Measurements from ENCODE around the gene PTPRF.
"Not testable (repeated sequence)": the region's sequence is repeated elsewhere in the genome, so short reads cannot be mapped to it uniquely, and the experiment has no call there.

The PTPRF gene

GRCh38 chr1:43493661-43494450, 36.8 kb upstream of the PTPRF start:
- no peak overlapping the region for H3K4me3 ChIP-seq (ENCODE audit: control insufficient read depth in 1 of 7, extremely low read depth in 1 of 7, insufficient read depth in 4 of 7, low read depth in 2 of 7, low read length in 6 of 7)
- no peak for DNase-seq
- CTCF ChIA-PET = no interaction called here
- no peaks in the 10 kb centered on the region for H3K4me1 ChIP-seq (ENCODE audit: control extremely low read depth in 1 of 4, control insufficient read depth in 4 of 4, insufficient read depth in 4 of 4, low read length in 3 of 4)
- H3K27me3 ChIP-seq (replicated peaks in 2 of 5; ENCODE audit: control insufficient read depth in 4 of 5, insufficient read depth in 5 of 5, low read length in 4 of 5) = peaks cover 0 to 6% (median 0%) of the 10 kb centered on the region in 5 experiments
- H3K27ac ChIP-seq (ENCODE audit: insufficient read depth in 1 of 2, low read depth in 1 of 2, low read length in 2 of 2, poor library complexity in 1 of 2, severe bottlenecking in 2 of 2) = no peak overlapping the region
- peaks cover 0 to 18% (median 0%) of the 10 kb centered on the region in 5 experiments for H3K9me3 ChIP-seq (ENCODE audit: control extremely low read depth in 1 of 5, control insufficient read depth in 4 of 5, insufficient read depth in 2 of 5, low read depth in 1 of 5, low read length in 4 of 5)
- H3K36me3 ChIP-seq (ENCODE audit: control insufficient read depth in 4 of 4, insufficient read depth in 4 of 4, low read length in 3 of 4) = no peaks in the 10 kb centered on the region
- 88% methylated on average over 8 of the region's 11 CpGs for WGBS (ENCODE audit: insufficient coverage)
- POLR2A ChIA-PET = no interaction called here

GRCh38 chr1:43495204-43495603, 35.5 kb upstream of the PTPRF start:
- no peak overlapping the region for H3K4me3 ChIP-seq (ENCODE audit: control insufficient read depth in 1 of 7, extremely low read depth in 1 of 7, insufficient read depth in 4 of 7, low read depth in 2 of 7, low read length in 6 of 7)
- H3K4me1 ChIP-seq (ENCODE audit: control extremely low read depth in 1 of 4, control insufficient read depth in 4 of 4, insufficient read depth in 4 of 4, low read length in 3 of 4) = no peaks in the 10 kb centered on the region
- no peak overlapping the region for H3K27ac ChIP-seq (ENCODE audit: insufficient read depth in 1 of 2, low read depth in 1 of 2, low read length in 2 of 2, poor library complexity in 1 of 2, severe bottlenecking in 2 of 2)
- DNase-seq = no peak
- 94% methylated on average over 5 of the region's 7 CpGs for WGBS (ENCODE audit: insufficient coverage)
- ChIA-PET CTCF (no interaction called here), POLR2A (no interaction called here)
- H3K9me3 ChIP-seq (ENCODE audit: control extremely low read depth in 1 of 5, control insufficient read depth in 4 of 5, insufficient read depth in 2 of 5, low read depth in 1 of 5, low read length in 4 of 5) = peaks cover 0 to 11% (median 0%) of the 10 kb centered on the region in 5 experiments
- no peaks in the 10 kb centered on the region for H3K36me3 ChIP-seq (ENCODE audit: control insufficient read depth in 4 of 4, insufficient read depth in 4 of 4, low read length in 3 of 4)
- peaks cover 0 to 6% (median 0%) of the 10 kb centered on the region in 5 experiments for H3K27me3 ChIP-seq (replicated peaks in 2 of 5; ENCODE audit: control insufficient read depth in 4 of 5, insufficient read depth in 5 of 5, low read length in 4 of 5)

GRCh38 chr1:43499898-43500297, 30.8 kb upstream of the PTPRF start:
- H3K27me3 ChIP-seq (replicated peaks in 2 of 5; ENCODE audit: control insufficient read depth in 4 of 5, insufficient read depth in 5 of 5, low read length in 4 of 5) = peaks cover 0 to 4% (median 0%) of the 10 kb centered on the region in 5 experiments
- no peaks in the 10 kb centered on the region for H3K9me3 ChIP-seq (ENCODE audit: control extremely low read depth in 1 of 5, control insufficient read depth in 4 of 5, insufficient read depth in 2 of 5, low read depth in 1 of 5, low read length in 4 of 5)
- no peaks in the 10 kb centered on the region for H3K36me3 ChIP-seq (ENCODE audit: control insufficient read depth in 4 of 4, insufficient read depth in 4 of 4, low read length in 3 of 4)
- no peaks in the 10 kb centered on the region for H3K4me1 ChIP-seq (ENCODE audit: control extremely low read depth in 1 of 4, control insufficient read depth in 4 of 4, insufficient read depth in 4 of 4, low read length in 3 of 4)
- DNase-seq = no peak
- no peak overlapping the region for H3K27ac ChIP-seq (ENCODE audit: insufficient read depth in 1 of 2, low read depth in 1 of 2, low read length in 2 of 2, poor library complexity in 1 of 2, severe bottlenecking in 2 of 2)
- WGBS (ENCODE audit: insufficient coverage) = 99% methylated on average over 6 of the region's 6 CpGs
- no peak overlapping the region for H3K4me3 ChIP-seq (ENCODE audit: control insufficient read depth in 1 of 7, extremely low read depth in 1 of 7, insufficient read depth in 4 of 7, low read depth in 2 of 7, low read length in 6 of 7)
- CTCF ChIA-PET = interaction anchor here (0.6 to 1.1 kb wide), 3 partner anchors 25 to 476 kb away, joined by 3 read pairs; partner anchors contain the start of gene PTPRF
- POLR2A ChIA-PET = no interaction called here

- H3K4me3 ChIP-seq (ENCODE audit: control insufficient read depth in 1 of 7, extremely low read depth in 1 of 7, insufficient read depth in 4 of 7, low read depth in 2 of 7, low read length in 6 of 7); POLR2A ChIA-PET; H3K4me1 ChIP-seq (ENCODE audit: control extremely low read depth in 1 of 4, control insufficient read depth in 4 of 4, insufficient read depth in 4 of 4, low read length in 3 of 4); CTCF ChIA-PET; H3K27ac ChIP-seq (ENCODE audit: insufficient read depth in 1 of 2, low read depth in 1 of 2, low read length in 2 of 2, poor library complexity in 1 of 2, severe bottlenecking in 2 of 2); H3K27me3 ChIP-seq (replicated peaks in 2 of 5; ENCODE audit: control insufficient read depth in 4 of 5, insufficient read depth in 5 of 5, low read length in 4 of 5); DNase-seq; H3K36me3 ChIP-seq (ENCODE audit: control insufficient read depth in 4 of 4, insufficient read depth in 4 of 4, low read length in 3 of 4); H3K9me3 ChIP-seq (ENCODE audit: control extremely low read depth in 1 of 5, control insufficient read depth in 4 of 5, insufficient read depth in 2 of 5, low read depth in 1 of 5, low read length in 4 of 5): not testable (repeated sequence)
- no CpG with 5 or more reads among the region's 33 CpGs for WGBS (ENCODE audit: insufficient coverage)
Measured at GRCh38 chr1:43501806-43502205, 28.9 kb upstream of the PTPRF start.

- WGBS (ENCODE audit: insufficient coverage) = 98% methylated on average over 7 of the region's 8 CpGs
- Histone ChIP-seq H3K36me3 (ENCODE audit: control insufficient read depth in 4 of 4, insufficient read depth in 4 of 4, low read length in 3 of 4) (no peaks in the 10 kb centered on the region), H3K4me3 (ENCODE audit: control insufficient read depth in 1 of 7, extremely low read depth in 1 of 7, insufficient read depth in 4 of 7, low read depth in 2 of 7, low read length in 6 of 7) (no peak overlapping the region), H3K4me1 (ENCODE audit: control extremely low read depth in 1 of 4, control insufficient read depth in 4 of 4, insufficient read depth in 4 of 4, low read length in 3 of 4) (no peaks in the 10 kb centered on the region), H3K27me3 (replicated peaks in 2 of 5; ENCODE audit: control insufficient read depth in 4 of 5, insufficient read depth in 5 of 5, low read length in 4 of 5) (peaks cover 0 to 3% (median 0%) of the 10 kb centered on the region in 5 experiments), H3K9me3 (ENCODE audit: control extremely low read depth in 1 of 5, control insufficient read depth in 4 of 5, insufficient read depth in 2 of 5, low read depth in 1 of 5, low read length in 4 of 5) (no peaks in the 10 kb centered on the region), H3K27ac (ENCODE audit: insufficient read depth in 1 of 2, low read depth in 1 of 2, low read length in 2 of 2, poor library complexity in 1 of 2, severe bottlenecking in 2 of 2) (no peak overlapping the region)
- DNase-seq = no peak
- CTCF ChIA-PET = no interaction called here
- POLR2A ChIA-PET = no interaction called here
Measured at GRCh38 chr1:43503534-43503933, 27.1 kb upstream of the PTPRF start.

GRCh38 chr1:43505077-43505780, 25.5 kb upstream of the PTPRF start:
- H3K36me3 ChIP-seq (ENCODE audit: control insufficient read depth in 4 of 4, insufficient read depth in 4 of 4, low read length in 3 of 4) = no peaks in the 10 kb centered on the region
- no peaks in the 10 kb centered on the region for H3K9me3 ChIP-seq (ENCODE audit: control extremely low read depth in 1 of 5, control insufficient read depth in 4 of 5, insufficient read depth in 2 of 5, low read depth in 1 of 5, low read length in 4 of 5)
- no peak for DNase-seq
- H3K27ac ChIP-seq (ENCODE audit: insufficient read depth in 1 of 2, low read depth in 1 of 2, low read length in 2 of 2, poor library complexity in 1 of 2, severe bottlenecking in 2 of 2) = no peak overlapping the region
- 97% methylated on average over 9 of the region's 10 CpGs for WGBS (ENCODE audit: insufficient coverage)
- ChIA-PET POLR2A (no interaction called here), CTCF (no interaction called here)
- no peak overlapping the region for H3K4me3 ChIP-seq (ENCODE audit: control insufficient read depth in 1 of 7, extremely low read depth in 1 of 7, insufficient read depth in 4 of 7, low read depth in 2 of 7, low read length in 6 of 7)
- H3K4me1 ChIP-seq (ENCODE audit: control extremely low read depth in 1 of 4, control insufficient read depth in 4 of 4, insufficient read depth in 4 of 4, low read length in 3 of 4) = no peaks in the 10 kb centered on the region
- H3K27me3 ChIP-seq (replicated peaks in 2 of 5; ENCODE audit: control insufficient read depth in 4 of 5, insufficient read depth in 5 of 5, low read length in 4 of 5) = no peaks in the 10 kb centered on the region

GRCh38 chr1:43506233-43506632, 24.4 kb upstream of the PTPRF start:
- Histone ChIP-seq H3K4me1 (ENCODE audit: control extremely low read depth in 1 of 4, control insufficient read depth in 4 of 4, insufficient read depth in 4 of 4, low read length in 3 of 4) (no peaks in the 10 kb centered on the region), H3K4me3 (ENCODE audit: control insufficient read depth in 1 of 7, extremely low read depth in 1 of 7, insufficient read depth in 4 of 7, low read depth in 2 of 7, low read length in 6 of 7) (no peak overlapping the region), H3K27me3 (replicated peaks in 2 of 5; ENCODE audit: control insufficient read depth in 4 of 5, insufficient read depth in 5 of 5, low read length in 4 of 5) (no peaks in the 10 kb centered on the region), H3K36me3 (ENCODE audit: control insufficient read depth in 4 of 4, insufficient read depth in 4 of 4, low read length in 3 of 4) (no peaks in the 10 kb centered on the region), H3K27ac (ENCODE audit: insufficient read depth in 1 of 2, low read depth in 1 of 2, low read length in 2 of 2, poor library complexity in 1 of 2, severe bottlenecking in 2 of 2) (no peak overlapping the region), H3K9me3 (ENCODE audit: control extremely low read depth in 1 of 5, control insufficient read depth in 4 of 5, insufficient read depth in 2 of 5, low read depth in 1 of 5, low read length in 4 of 5) (peaks cover 0 to under 1% (median 0%) of the 10 kb centered on the region in 5 experiments)
- POLR2A ChIA-PET = no interaction called here
- WGBS (ENCODE audit: insufficient coverage) = 100% methylated on average over 6 of the region's 6 CpGs
- DNase-seq = no peak
- CTCF ChIA-PET = no interaction called here

All from common myeloid progenitor, CD34-positive (primary cell).